Sigmoid colon (tissue), 7 donors: Measurements from ENCODE around the gene CTTNBP2NL. TPM values are rescaled to one million over a fixed set of nuclear protein-coding genes. Genes with fewer than 3 reads are reported as not detected.

Source experiments
- DNase-seq: peaks from one replicate; pipeline ENCODE4 v3.0.0-alpha.2; 2019
- H3K27ac ChIP-seq, 4 donors: fragments of 200-600 bp; sonication (generic); one replicate each; pipeline ENCODE4 v1.5.1; 2016 to 2019; ENCODE audit warnings: mild to moderate bottlenecking in 1 of 4
- H3K27me3 ChIP-seq, 3 donors: fragments of 200-600 bp; sonication (generic); one replicate each; pipeline ENCODE4 v1.5.1; 2019; ENCODE audit warnings: mild to moderate bottlenecking in 1 of 3
- H3K36me3 ChIP-seq, 4 donors: fragments of 200-600 bp; sonication (generic); one replicate each; pipeline ENCODE4 v1.5.1; 2016 to 2019
- H3K4me1 ChIP-seq, 4 donors: fragments of 200-600 bp; sonication (generic); one replicate each; pipeline ENCODE4 v1.5.1; 2017 to 2019
- H3K4me3 ChIP-seq, 4 donors: fragments of 200-600 bp; sonication (generic); one replicate each; pipeline ENCODE4 v1.5.1; 2017 to 2019; ENCODE audit warnings: mild to moderate bottlenecking in 2 of 4, moderate library complexity in 1 of 4
- H3K9me3 ChIP-seq, 4 donors: fragments of 200-600 bp in 3 of 4; sonication (generic) in 3 of 4; one replicate each; pipeline versions ENCODE4 v1.5.1 to v1.6.1; 2013 to 2019
- CTCF ChIP-seq, 4 experiments: fragments of 450-650 bp in 3 of 4; fragments of 200-600 bp in 1 of 4; IDR thresholded peaks; one replicate each; pipeline ENCODE4 v1.5.1; 2016 to 2019; ENCODE audit warnings: antibody characterized with exemption in 4 of 4, mild to moderate bottlenecking in 3 of 4, moderate library complexity in 2 of 4
- EP300 ChIP-seq, 4 donors: sonication (generic); formaldehyde crosslinking; IDR thresholded peaks; one replicate each; pipeline ENCODE4 v1.6.1; 2017; ENCODE audit warnings: antibody characterized with exemption in 4 of 4
- POLR2A ChIP-seq, 2 donors: fragments of 450-650 bp; IDR thresholded peaks; one replicate each; pipeline ENCODE4 v1.6.1; 2016; ENCODE audit warnings: antibody characterized with exemption in 2 of 2, mild to moderate bottlenecking in 2 of 2, moderate library complexity in 2 of 2
- POLR2AphosphoS5 ChIP-seq, 4 donors: sonication (generic); formaldehyde crosslinking; IDR thresholded peaks; one replicate each; pipeline ENCODE4 v1.6.1; 2017; ENCODE audit warnings: antibody characterized with exemption in 4 of 4
- WGBS, 2 donors: extraction: QIAGEN DNeasy Blood & Tissue Kit; methylation state at CpG; one replicate each; pipeline ENCODE4 v1.1.7; 2013; 5-methylcytosine and 5-hydroxymethylcytosine counted together
- intact Hi-C: fragments of 100-400 bp; cut with DNase I; formaldehyde crosslinking; loops from one replicate; pipeline ENCODE4 v1.15.1; 2023
- polyA plus RNA-seq, 3 donors: library from polyadenylated mRNA; stranded (reverse); fragments of 200-250 nt; gene quantifications; one replicate each; pipeline ENCODE4 v1.2.3, GENCODE V29; 2013
- total RNA-seq, 4 donors: library from RNA; depleted of rRNA; stranded (reverse); fragments of >200 nt; gene quantifications; one replicate each; pipeline ENCODE4 v1.1.0, GENCODE V29; 2016
- donor health status: healthy with polysubstance abuse.
- donor health status: Bipolar disorder and iron deficiency.
- donor health status: healthy.

CTTNBP2NL gene
- total and polyA plus RNA-seq, 7 donors: 11.4 to 25.5 (median 16.4) TPM

GRCh38 chr1:112506306-112506705 lies 110.3 kb downstream of the CTTNBP2NL start:
- Histone ChIP-seq H3K4me3 (no peak overlapping the region), H3K36me3 (no peaks in the 10 kb centered on the region), H3K9me3 (no peaks in the 10 kb centered on the region), H3K27me3 (peaks cover 18 to 69% (median 30%) of the 10 kb centered on the region in 3 donors), H3K4me1 (peaks cover 0 to 34% (median 30%) of the 10 kb centered on the region in 4 donors), H3K27ac (no peak overlapping the region)
- intact Hi-C loops: no loop called here
- no peak for DNase-seq
- WGBS, 2 donors: 80 to 83% methylated on average over 2 of the region's 2 CpGs
- TF ChIP-seq POLR2AphosphoS5 (IDR thresholded peaks at IDR 0.05) (no peak), CTCF (IDR thresholded peaks at IDR 0.05) (no peak), POLR2A (IDR thresholded peaks at IDR 0.05) (no peak), EP300 (IDR thresholded peaks at IDR 0.05) (no peak)

- H3K36me3 ChIP-seq: no peaks in the 10 kb centered on the region
- H3K27ac ChIP-seq: no peak overlapping the region
- no peaks in the 10 kb centered on the region for H3K9me3 ChIP-seq
- no peak overlapping the region for H3K4me3 ChIP-seq
- intact Hi-C loops: no loop called here
- no peak for TF ChIP-seq CTCF (IDR thresholded peaks at IDR 0.05)
- TF ChIP-seq EP300 (IDR thresholded peaks at IDR 0.05): no peak
- TF ChIP-seq POLR2A (IDR thresholded peaks at IDR 0.05): no peak
- no peak for TF ChIP-seq POLR2AphosphoS5 (IDR thresholded peaks at IDR 0.05)
- H3K27me3 ChIP-seq: peaks cover 18 to 69% (median 30%) of the 10 kb centered on the region in 3 donors
- 93 to 96% methylated on average over 8 of the region's 8 CpGs for WGBS, 2 donors
- H3K4me1 ChIP-seq: peaks cover 0 to 30% (median 27%) of the 10 kb centered on the region in 4 donors
- no peak for DNase-seq
These were observed 110.7 kb downstream of the CTTNBP2NL start for GRCh38 chr1:112506731-112507130.

- no peaks in the 10 kb centered on the region for H3K9me3 ChIP-seq
- peaks cover 0 to 24% (median 21%) of the 10 kb centered on the region in 4 donors for H3K4me1 ChIP-seq
- H3K4me3 ChIP-seq: no peak overlapping the region
- intact Hi-C loops: no loop called here
- TF ChIP-seq EP300 (IDR thresholded peaks at IDR 0.05) (no peak), POLR2AphosphoS5 (IDR thresholded peaks at IDR 0.05) (no peak), CTCF (IDR thresholded peaks at IDR 0.05) (no peak), POLR2A (IDR thresholded peaks at IDR 0.05) (no peak)
- H3K27me3 ChIP-seq: peaks cover 18 to 67% (median 30%) of the 10 kb centered on the region in 3 donors
- WGBS, 2 donors: 83 to 87% methylated on average over 9 of the region's 9 CpGs
- no peaks in the 10 kb centered on the region for H3K36me3 ChIP-seq
- H3K27ac ChIP-seq: no peak overlapping the region
- no peak for DNase-seq
These were observed 111.3 kb downstream of the CTTNBP2NL start for GRCh38 chr1:112507336-112507735.

GRCh38 chr1:112507921-112508277 lies 111.9 kb downstream of the CTTNBP2NL start:
- no peaks in the 10 kb centered on the region for H3K9me3 ChIP-seq
- TF ChIP-seq POLR2A (IDR thresholded peaks at IDR 0.05): no peak
- no peak for TF ChIP-seq EP300 (IDR thresholded peaks at IDR 0.05)
- TF ChIP-seq POLR2AphosphoS5 (IDR thresholded peaks at IDR 0.05): no peak
- TF ChIP-seq CTCF (IDR thresholded peaks at IDR 0.05): no peak
- 1 to 2% methylated on average over 15 of the region's 15 CpGs for WGBS, 2 donors
- DNase-seq: no peak
- H3K27me3 ChIP-seq: peaks cover 18 to 62% (median 30%) of the 10 kb centered on the region in 3 donors
- intact Hi-C loops: no loop called here
- peak overlapping the region in 1 of 4 donors; percentile 1 for H3K27ac ChIP-seq
- H3K4me1 ChIP-seq: peaks cover 0 to 19% (median 18%) of the 10 kb centered on the region in 4 donors
- H3K4me3 ChIP-seq: peak overlapping the region; percentile 17 to 54 (median 46)
- no peaks in the 10 kb centered on the region for H3K36me3 ChIP-seq
